Activated naive CD4-positive, alpha-beta T cell treated with anti-CD3 and anti-CD28 coated beads, Interleukin-2, amount 50 U/mL, for 72 hours (primary cell): ENCODE results near the gene CDKL2. TPM values are rescaled to one million over a fixed set of nuclear protein-coding genes. Genes with fewer than 3 reads are reported as not detected.
"Not testable (repeated sequence)": the region's sequence is repeated elsewhere in the genome, so short reads cannot be mapped to it uniquely, and the experiment has no call there.

Experiments used
- ATAC-seq, 2 donors: fragments of 150-1000 bp; cut with Tn5 transposase; 2 replicates each; pipeline ENCODE4 v1.10.0; 2021; ENCODE audit warnings: mild to moderate bottlenecking in 2 of 2, moderate library complexity in 2 of 2
- DNase-seq, 2 donors: peaks; one replicate each; pipeline ENCODE4 v3.0.0; 2021 to 2022; ENCODE audit warnings: low spot score in 2 of 2
- H3K27ac Mint-ChIP-seq, 2 donors: one replicate each; pipeline ENCODE4 v1.8.0; 2022; ENCODE audit warnings: mild to moderate bottlenecking in 2 of 2, mixed read lengths in 2 of 2
- H3K36me3 Mint-ChIP-seq, 2 donors: one replicate each; pipeline ENCODE4 v1.8.0; 2022; ENCODE audit warnings: mixed read lengths in 2 of 2
- H3K9me3 Mint-ChIP-seq, 2 donors: one replicate each; pipeline ENCODE4 v1.8.0; 2022; ENCODE audit warnings: mixed read lengths in 2 of 2
- total RNA-seq, 2 donors: library from RNA; stranded (reverse); gene quantifications; one replicate each; pipeline ENCODE4 v1.2.3, GENCODE V29; 2022

Gene CDKL2
- total RNA-seq, 2 donors from 2014 or later = 1.5 to 2.9 TPM

- ATAC-seq = peak in 1 of 2 donors; percentile 51
- H3K27ac Mint-ChIP-seq = no peak overlapping the region
- no peaks in the 10 kb centered on the region for H3K9me3 Mint-ChIP-seq
These were observed 31.9 kb downstream of the CDKL2 start for GRCh38 chr4:75598390-75598789.

DNA sequence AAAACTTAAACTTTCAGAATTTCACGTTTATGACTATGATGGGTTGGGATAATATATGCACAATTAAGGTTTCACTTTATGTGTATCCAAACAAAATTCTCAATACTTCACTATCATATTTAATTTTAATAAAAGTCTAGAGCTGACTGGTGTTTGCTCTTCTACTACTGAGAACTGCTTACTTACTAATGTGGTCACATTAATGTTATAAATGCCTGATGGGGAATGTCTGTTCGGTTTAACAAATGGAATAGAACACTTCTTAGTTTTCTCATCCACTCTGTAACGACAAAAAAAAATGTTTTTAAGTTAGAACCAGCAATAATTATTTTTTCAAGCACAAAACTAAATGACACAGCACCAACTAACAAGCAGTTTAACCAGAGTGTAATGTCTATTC lies 34.3 kb downstream of the CDKL2 start:
- H3K36me3 Mint-ChIP-seq = no peaks in the 10 kb centered on the region
- no peak for DNase-seq
- no peak overlapping the region for H3K27ac Mint-ChIP-seq
- H3K9me3 Mint-ChIP-seq = no peaks in the 10 kb centered on the region
- no peak for ATAC-seq

More at GRCh38 chr4:75598390-75598789, 31.9 kb downstream of the CDKL2 start:
- no peaks in the 10 kb centered on the region for H3K36me3 Mint-ChIP-seq
- no peak for DNase-seq

- H3K9me3 Mint-ChIP-seq = no peaks in the 10 kb centered on the region
- ATAC-seq (no peak), DNase-seq (no peak)
- no peaks in the 10 kb centered on the region for H3K36me3 Mint-ChIP-seq
- H3K27ac Mint-ChIP-seq = no peak overlapping the region
These were observed 36.9 kb downstream of the CDKL2 start for GRCh38 chr4:75593393-75593792.

GRCh38 chr4:75584067-75584466 lies 46.3 kb downstream of the CDKL2 start:
- ATAC-seq = no peak
- DNase-seq = no peak
- H3K9me3 Mint-ChIP-seq = peaks cover 3% of the 10 kb centered on the region in 2 donors

DNA sequence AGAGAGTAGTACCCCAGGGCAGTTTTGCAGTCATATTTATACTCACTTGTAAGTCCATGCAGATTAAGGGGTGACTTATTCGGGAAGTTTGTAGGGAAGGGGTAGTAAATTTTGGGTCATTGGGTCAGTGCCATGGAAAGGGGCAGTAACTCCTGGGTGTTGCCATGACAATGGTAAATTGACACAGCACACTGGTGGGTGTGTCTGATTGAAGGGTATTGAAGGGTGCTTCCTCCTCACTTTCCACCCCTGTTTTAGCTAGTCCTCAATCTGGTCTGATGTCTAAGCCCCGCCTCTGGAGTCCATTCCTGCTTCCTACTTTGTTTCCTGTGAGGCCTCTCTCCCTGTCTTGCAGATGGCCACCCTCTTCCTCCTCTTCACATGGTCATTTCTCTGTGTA lies 62.6 kb downstream of the CDKL2 start:
- H3K9me3 Mint-ChIP-seq = no peaks in the 10 kb centered on the region
- DNase-seq (no peak), ATAC-seq (no peak)
- no peak overlapping the region for H3K27ac Mint-ChIP-seq
- no peaks in the 10 kb centered on the region for H3K36me3 Mint-ChIP-seq

More at GRCh38 chr4:75584067-75584466, 46.3 kb downstream of the CDKL2 start:
- Mint-ChIP-seq H3K27ac (no peak overlapping the region), H3K36me3 (peaks cover 0 to 4% of the 10 kb centered on the region in 2 donors)

- Mint-ChIP-seq H3K9me3 (no peaks in the 10 kb centered on the region), H3K27ac (no peak overlapping the region), H3K36me3 (no peaks in the 10 kb centered on the region)
- no peak for DNase-seq
- ATAC-seq = no peak
These were observed 63.4 kb downstream of the CDKL2 start for GRCh38 chr4:75566911-75567310.

GRCh38 chr4:75565481-75565880 lies 64.8 kb downstream of the CDKL2 start:
- Mint-ChIP-seq H3K27ac (no peak overlapping the region), H3K36me3 (no peaks in the 10 kb centered on the region), H3K9me3 (no peaks in the 10 kb centered on the region)
- ATAC-seq = no peak
- DNase-seq = no peak

- Mint-ChIP-seq H3K36me3 (no peaks in the 10 kb centered on the region), H3K27ac (no peak overlapping the region), H3K9me3 (no peaks in the 10 kb centered on the region)
- DNase-seq (no peak), ATAC-seq (no peak)
These were observed 66.3 kb downstream of the CDKL2 start for GRCh38 chr4:75564023-75564422.

GRCh38 chr4:75561789-75562188 lies 68.5 kb downstream of the CDKL2 start:
- Mint-ChIP-seq H3K9me3 (no peaks in the 10 kb centered on the region), H3K27ac (no peak overlapping the region), H3K36me3 (no peaks in the 10 kb centered on the region)
- DNase-seq (no peak), ATAC-seq (no peak)

GRCh38 chr4:75557696-75558095 lies 72.6 kb downstream of the CDKL2 start:
- Mint-ChIP-seq H3K9me3 (no peaks in the 10 kb centered on the region), H3K36me3 (no peaks in the 10 kb centered on the region), H3K27ac (peak overlapping the region in 1 of 2 donors; percentile 34)
- ATAC-seq (no peak), DNase-seq (no peak)

DNA sequence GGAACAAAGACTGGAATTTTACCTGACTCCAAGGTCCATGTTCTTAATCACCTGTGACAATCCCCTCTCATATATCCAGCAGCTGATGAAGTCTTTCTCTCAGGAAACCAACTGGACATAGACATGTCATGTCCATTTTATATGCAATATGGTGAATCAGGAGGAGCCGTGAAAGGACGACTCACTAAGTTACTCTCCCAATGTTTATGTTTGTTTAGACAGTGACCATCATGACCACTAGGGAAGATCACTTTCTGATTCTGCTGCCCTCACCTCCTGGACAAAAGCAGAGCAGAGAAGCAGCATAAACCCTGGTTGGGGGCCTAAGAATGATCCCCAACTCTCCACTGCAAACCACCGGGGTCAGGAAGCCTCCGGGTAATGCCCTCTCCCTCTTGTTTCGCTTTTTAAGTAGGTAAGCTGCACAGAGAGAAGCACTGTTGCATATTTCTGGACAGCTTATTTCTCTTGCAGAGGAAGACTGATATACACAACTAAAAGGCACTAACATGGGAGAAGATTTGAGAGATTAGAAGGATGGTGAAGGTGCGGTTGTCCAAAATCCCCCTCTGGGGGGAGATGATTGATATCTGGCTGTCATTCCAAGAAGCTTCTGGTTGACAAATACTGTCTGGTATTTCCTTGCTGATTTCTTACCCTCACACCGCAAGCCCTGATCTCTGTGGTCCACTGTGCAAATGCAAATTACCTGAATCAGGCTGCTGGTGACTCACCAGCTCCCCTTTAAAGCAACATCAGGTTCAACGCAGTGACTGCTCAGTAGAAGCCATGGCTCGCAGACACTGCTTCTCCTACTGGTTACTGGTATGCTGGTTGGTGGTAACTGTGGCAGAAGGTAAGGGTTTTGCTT lies 74.8 kb downstream of the CDKL2 start, which contains the start of gene ODAPH:
Gene ODAPH, plus strand, starts transcription at position 773 of the 871 bp plus-strand sequence. Its CDS starts 17 bp downstream, at position 790.
- ATAC-seq (peak; percentile 64 to 70), DNase-seq (no peak)
- no peaks in the 10 kb centered on the region for H3K36me3 Mint-ChIP-seq
- no peaks in the 10 kb centered on the region for H3K9me3 Mint-ChIP-seq
- no peak within 1 kb of the TSS for H3K27ac Mint-ChIP-seq

GRCh38 chr4:75552452-75552851 lies 77.9 kb downstream of the CDKL2 start:
- ATAC-seq (no peak), DNase-seq (no peak)
- no peak overlapping the region for H3K27ac Mint-ChIP-seq
- no peaks in the 10 kb centered on the region for H3K36me3 Mint-ChIP-seq
- H3K9me3 Mint-ChIP-seq = no peaks in the 10 kb centered on the region

DNA sequence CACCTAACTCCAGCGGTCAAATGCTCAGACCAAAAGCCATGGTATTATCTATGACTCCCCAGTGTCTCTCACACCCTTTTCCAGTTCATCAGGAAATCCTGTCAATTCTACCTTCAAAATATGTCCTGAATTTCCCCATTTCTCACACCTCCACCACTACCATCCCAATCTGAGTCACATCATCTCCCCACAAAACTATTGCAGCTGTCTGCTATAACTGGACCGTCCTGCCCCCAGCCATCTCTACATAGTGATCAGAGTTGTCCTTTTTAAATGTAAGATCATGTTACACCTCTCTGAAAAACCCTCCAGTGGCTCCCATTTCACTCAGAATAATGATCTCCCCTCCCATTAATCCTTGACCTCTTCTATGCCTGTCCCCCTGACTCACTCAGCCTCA lies 81.3 kb downstream of the CDKL2 start:
- no peak overlapping the region for H3K27ac Mint-ChIP-seq
- DNase-seq (no peak), ATAC-seq (peak in 1 of 2 donors; percentile 41)
- H3K36me3 Mint-ChIP-seq = no peaks in the 10 kb centered on the region
- H3K9me3 Mint-ChIP-seq = no peaks in the 10 kb centered on the region

DNA sequence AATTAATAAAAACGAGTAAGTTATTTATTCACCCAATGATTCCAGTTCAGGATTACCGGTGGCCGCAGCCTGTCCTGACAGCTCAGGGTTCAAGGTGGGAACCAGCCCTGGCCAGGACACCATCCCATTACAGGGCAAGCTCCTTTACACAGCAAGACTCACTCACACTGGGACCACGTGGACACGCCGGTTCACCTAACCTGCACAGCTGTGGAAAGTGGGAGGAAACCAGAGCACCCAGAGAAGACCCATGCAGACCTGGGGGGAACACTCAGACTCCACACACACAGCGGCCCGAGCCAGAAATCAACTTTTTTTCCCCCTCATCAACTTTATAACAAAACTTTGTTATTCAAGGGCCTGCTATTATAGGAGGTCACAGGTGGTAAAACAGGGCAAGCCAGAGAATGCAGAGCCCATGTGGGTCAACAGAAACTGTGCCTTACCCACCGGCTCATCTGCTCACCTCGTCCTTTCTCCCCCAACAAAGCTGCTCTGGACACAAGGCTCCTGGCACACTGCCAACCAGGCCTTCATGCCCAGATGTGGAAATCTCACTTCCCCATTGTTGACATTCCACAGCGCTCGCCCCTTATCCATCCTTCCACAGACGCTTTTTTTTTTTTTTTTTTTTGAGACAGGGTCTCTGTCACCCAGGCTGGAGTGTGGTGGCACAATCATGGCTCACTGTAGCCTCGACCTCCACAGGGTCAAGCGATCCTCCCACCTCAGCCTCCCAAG lies 82.5 kb downstream of the CDKL2 start:
- H3K27ac Mint-ChIP-seq = peak overlapping the region in 1 of 2 donors; percentile 32
- no peaks in the 10 kb centered on the region for H3K36me3 Mint-ChIP-seq

GRCh38 chr4:75545526-75545925 lies 84.8 kb downstream of the CDKL2 start:
- ATAC-seq (no peak), DNase-seq (no peak)
- Mint-ChIP-seq H3K36me3 (no peaks in the 10 kb centered on the region), H3K27ac (no peak overlapping the region), H3K9me3 (no peaks in the 10 kb centered on the region)

More for the DNA sequence above, 82.5 kb downstream of the CDKL2 start:
- ATAC-seq = no peak
- H3K9me3 Mint-ChIP-seq = no peaks in the 10 kb centered on the region
- DNase-seq = no peak

DNA sequence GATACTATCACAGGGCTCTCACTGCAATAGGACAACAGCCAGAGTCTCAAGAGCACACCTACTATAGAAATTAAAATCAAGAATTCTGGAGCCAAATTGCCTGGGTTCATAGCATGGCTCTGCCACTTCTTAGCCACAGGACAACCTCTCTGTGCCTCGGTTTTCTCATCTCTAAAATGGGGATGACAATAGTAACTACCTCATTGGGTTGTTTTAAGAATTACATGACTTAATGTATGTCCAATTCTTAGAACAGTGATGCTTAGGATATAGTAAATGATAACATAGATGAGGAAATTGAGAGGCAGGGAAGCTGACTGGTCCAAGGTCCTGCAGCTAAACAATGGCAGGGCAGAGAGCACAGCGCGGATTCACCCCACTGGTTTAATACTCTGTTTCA lies 85.5 kb downstream of the CDKL2 start:
- ATAC-seq = no peak
- Mint-ChIP-seq H3K9me3 (no peaks in the 10 kb centered on the region), H3K27ac (no peak overlapping the region), H3K36me3 (no peaks in the 10 kb centered on the region)
- DNase-seq = no peak

DNA sequence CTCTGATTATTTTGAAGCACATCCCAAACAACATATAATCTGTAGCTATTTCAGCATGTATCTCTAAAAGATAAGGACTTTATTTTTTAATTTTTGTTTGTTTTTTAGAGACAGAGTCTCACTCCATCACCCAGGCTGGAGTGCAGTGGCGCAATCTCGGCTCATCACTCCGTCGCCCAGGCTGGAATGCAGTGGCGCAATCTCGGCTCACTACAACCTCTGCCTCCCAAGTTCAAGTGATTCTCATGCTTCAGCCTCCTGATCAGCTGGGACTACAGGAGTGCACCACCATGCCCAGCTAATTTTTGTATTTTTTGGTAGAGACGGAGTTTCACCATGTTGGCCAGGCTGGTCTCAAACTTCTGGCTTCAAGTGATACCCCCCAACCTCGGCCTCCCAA lies 86.1 kb downstream of the CDKL2 start:
- H3K27ac Mint-ChIP-seq, ATAC-seq, H3K36me3 Mint-ChIP-seq, H3K9me3 Mint-ChIP-seq, DNase-seq: not testable (repeated sequence)
